GM23338 (cell line): ENCODE results near the gene SEMA5A. TPM values are rescaled to one million over a fixed set of nuclear protein-coding genes. Genes with fewer than 3 reads are reported as not detected.

Experiments
- ATAC-seq: fragments of 200-7000 bp; cut with Tn5 transposase; 3 replicates; pipeline ENCODE4 v1.9.1; 2020
- DNase-seq: peaks from one replicate; pipeline ENCODE4 v3.0.0-alpha.2; 2015; ENCODE audit warnings: low spot score
- H2AFZ ChIP-seq: fragments of 200-600 bp; sonication (generic); 2 replicates; pipeline ENCODE4 v1.8.0; 2016; ENCODE audit warnings: antibody characterized with exemption, mild to moderate bottlenecking, moderate library complexity
- H3F3A ChIP-seq: fragments of 200-600 bp; sonication (generic); replicated peaks from 2 replicates; pipeline ENCODE4 v1.8.0; 2017; ENCODE audit warnings: antibody characterized with exemption, mixed run types, low read depth
- H3K27ac ChIP-seq: fragments of 200-600 bp; sonication (generic); 2 replicates; pipeline ENCODE4 v1.6.1; 2016; ENCODE audit warnings: low read depth
- H3K27me3 ChIP-seq: fragments of 200-600 bp; sonication (generic); 2 replicates; pipeline ENCODE4 v1.8.0; 2016; ENCODE audit warnings: mild to moderate bottlenecking, mixed run types, moderate library complexity; ENCODE audit not compliant: insufficient read depth
- H3K36me3 ChIP-seq: fragments of 200-600 bp; sonication (generic); 2 replicates; pipeline ENCODE4 v1.8.0; 2016; ENCODE audit warnings: mild to moderate bottlenecking; ENCODE audit not compliant: insufficient read depth
- H3K4me1 ChIP-seq: fragments of 200-600 bp; sonication (generic); 2 replicates; pipeline ENCODE4 v1.8.0; 2016; ENCODE audit warnings: mild to moderate bottlenecking, moderate library complexity; ENCODE audit not compliant: insufficient read depth
- H3K4me2 ChIP-seq: fragments of 200-600 bp; sonication (generic); 2 replicates; pipeline ENCODE4 v1.7.1; 2017; ENCODE audit warnings: mixed run types
- H3K4me3 ChIP-seq: fragments of 200-600 bp; sonication (generic); 2 replicates; pipeline ENCODE4 v1.6.1; 2016; ENCODE audit warnings: mixed run types
- H3K79me2 ChIP-seq: fragments of 200-600 bp; sonication (generic); replicated peaks from 2 replicates; pipeline ENCODE4 v1.8.0; 2017; ENCODE audit warnings: mild to moderate bottlenecking; ENCODE audit not compliant: insufficient read depth
- H3K9me2 ChIP-seq: fragments of 200-600 bp; sonication (generic); 2 replicates; pipeline ENCODE4 v1.8.0; 2017; ENCODE audit not compliant: insufficient read depth
- H4K20me1 ChIP-seq: fragments of 200-600 bp; sonication (generic); replicated peaks from 2 replicates; pipeline ENCODE4 v1.8.0; 2017; ENCODE audit warnings: mild to moderate bottlenecking; ENCODE audit not compliant: insufficient read depth
- H3K27ac Mint-ChIP-seq: 2 replicates; pipeline ENCODE4 v1.8.0; 2020; ENCODE audit warnings: inconsistent platforms, mild to moderate bottlenecking, moderate library complexity, mixed read lengths
- H3K27me3 Mint-ChIP-seq: 3 replicates; pipeline ENCODE4 v1.8.0; 2022; ENCODE audit warnings: low read depth, mild to moderate bottlenecking, moderate library complexity, mixed read lengths, inconsistent platforms; ENCODE audit not compliant: insufficient read depth, poor library complexity
- H3K36me3 Mint-ChIP-seq: 3 replicates; pipeline ENCODE4 v1.8.0; 2021; ENCODE audit warnings: low read depth, mild to moderate bottlenecking, inconsistent platforms, moderate library complexity, mixed read lengths
- H3K4me1 Mint-ChIP-seq: 3 replicates; pipeline ENCODE4 v1.8.0; 2020; ENCODE audit warnings: mild to moderate bottlenecking, inconsistent platforms, mixed read lengths
- H3K4me3 Mint-ChIP-seq: 3 replicates; pipeline ENCODE4 v1.8.0; 2021; ENCODE audit warnings: moderate library complexity, mild to moderate bottlenecking, inconsistent platforms, mixed read lengths
- H3K9me3 Mint-ChIP-seq: 3 replicates; pipeline ENCODE4 v1.8.0; 2020; ENCODE audit warnings: moderate library complexity, mild to moderate bottlenecking, inconsistent platforms, mixed read lengths
- EZH2 ChIP-seq: fragments of 200-600 bp; sonication (generic); IDR thresholded peaks from one replicate; pipeline ENCODE4 v1.8.0; 2017; ENCODE audit warnings: antibody characterized with exemption, mild to moderate bottlenecking, low read depth; ENCODE audit not compliant: unreplicated experiment
- NANOG ChIP-seq: IDR thresholded peaks from 2 replicates; pipeline ENCODE4 v1.6.1; 2016; ENCODE audit warnings: antibody characterized with exemption, borderline replicate concordance
- POLR2AphosphoS5 ChIP-seq: IDR thresholded peaks from 2 replicates; pipeline ENCODE4 v1.6.1; 2016; ENCODE audit warnings: antibody characterized with exemption, low read depth
- STAT1 ChIP-seq: IDR thresholded peaks from one replicate; pipeline ENCODE4 v1.6.1; 2016; ENCODE audit warnings: antibody characterized with exemption; ENCODE audit not compliant: unreplicated experiment
- ZNF114 ChIP-seq: fragments of 250-450 bp; sonication (Bioruptor Pico); IDR thresholded peaks from 2 replicates; pipeline ENCODE4 v1.5.0; 2020; ENCODE audit warnings: mild to moderate bottlenecking, moderate library complexity
- ZNF331 ChIP-seq: fragments of 250-450 bp; sonication (Bioruptor Pico); IDR thresholded peaks from 2 replicates; pipeline ENCODE4 v1.5.0; 2020; ENCODE audit warnings: low read depth, mild to moderate bottlenecking, moderate library complexity
- polyA plus RNA-seq: library from polyadenylated mRNA; unstranded; fragments of >200 nt; fragmentation: Nextera tagmentation; extraction: Ambion mirVana; gene quantifications from 2 replicates; pipeline ENCODE4 v1.2.1, GENCODE V29; 2016
- total RNA-seq: library from RNA; depleted of rRNA; stranded (reverse); fragments of >200 nt; shearing (Covaris generic); gene quantifications from 2 replicates; pipeline ENCODE4 v1.2.3, GENCODE V29; 2014
- TF ChIP-seq, protein P1 (sequence below), 2 experiments: fragments of 200-600 bp in 1 of 2; sonication (generic) in 1 of 2; conservative IDR thresholded peaks; 2 replicates each; pipeline versions ENCODE4 v1.5.1 to v1.6.1; 2016 to 2017; ENCODE audit warnings: antibody characterized with exemption in 2 of 2, low read depth in 2 of 2, mild to moderate bottlenecking in 2 of 2, moderate library complexity in 1 of 2
- TF ChIP-seq, protein P2 (sequence below): fragments of 250-450 bp; sonication (Bioruptor Pico); IDR thresholded peaks from 2 replicates; pipeline ENCODE4 v1.5.0; 2020; ENCODE audit warnings: mild to moderate bottlenecking, moderate library complexity

The SEMA5A gene
- total and polyA plus RNA-seq, 2 experiments from 2014 or later, result 2.1 to 8.1 TPM

DNA sequence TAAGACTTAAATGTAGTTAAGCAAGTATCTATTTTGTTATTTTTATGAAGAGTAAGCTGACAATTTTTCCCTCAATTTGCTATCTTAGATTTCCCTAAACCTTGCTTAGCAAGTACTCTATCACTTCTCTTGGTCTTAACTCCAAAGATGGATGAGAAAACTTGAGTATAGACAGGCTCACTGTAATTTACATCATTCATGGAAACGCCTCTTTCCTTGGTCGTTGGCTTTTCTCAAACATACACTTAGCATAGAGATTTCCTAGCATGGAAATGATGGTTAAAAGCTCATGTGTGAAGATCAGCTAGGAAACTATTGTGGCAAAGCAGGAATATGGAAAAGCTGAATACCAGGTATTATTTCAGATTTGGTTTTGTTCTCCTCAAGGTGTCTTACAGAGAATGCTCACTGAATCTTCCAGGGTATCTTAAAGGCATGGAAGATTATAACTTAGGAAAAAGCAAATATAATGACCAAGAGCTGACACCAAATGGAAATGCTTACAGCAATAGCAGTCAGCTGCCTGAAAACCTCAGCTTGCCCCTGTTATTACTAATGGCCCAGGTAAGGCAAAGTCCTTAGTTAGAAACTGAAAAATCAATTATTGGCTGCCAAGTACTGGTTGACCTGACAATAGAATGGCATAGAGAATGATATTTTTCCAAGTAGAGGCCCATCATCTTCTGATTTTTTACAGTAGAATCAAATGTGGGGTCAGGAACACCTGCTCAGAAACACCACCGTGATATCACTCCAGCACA is 84.8 kb downstream of the SEMA5A start:
- Histone ChIP-seq H2AFZ (no peak overlapping the region), H3K36me3 (no peaks in the 10 kb centered on the region), H3K4me2 (no peak overlapping the region), H3K79me2 (no peaks in the 10 kb centered on the region), H3K9me2 (0 out of 2 replicates have a peak, but pooled peaks cover 11% of the 10 kb centered on the region), H3K27me3 (no peaks in the 10 kb centered on the region), H3K4me1 (peaks cover 16% of the 10 kb centered on the region), H3F3A (0 out of 2 replicates have a peak, but pooled peaks cover 2% of the 10 kb centered on the region), H4K20me1 (no peaks in the 10 kb centered on the region), H3K4me3 (no peak overlapping the region), H3K27ac (no peak overlapping the region)
- no peak for ATAC-seq
- no peak for DNase-seq
- peaks cover 16% of the 10 kb centered on the region for H3K4me1 Mint-ChIP-seq
- TF ChIP-seq STAT1 (no peak), EZH2 (no peak), ZNF331 (no peak), POLR2AphosphoS5 (no peak), ZNF114 (CRISPR knock-in tag) (no peak)
- TF ChIP-seq, protein P1, sequence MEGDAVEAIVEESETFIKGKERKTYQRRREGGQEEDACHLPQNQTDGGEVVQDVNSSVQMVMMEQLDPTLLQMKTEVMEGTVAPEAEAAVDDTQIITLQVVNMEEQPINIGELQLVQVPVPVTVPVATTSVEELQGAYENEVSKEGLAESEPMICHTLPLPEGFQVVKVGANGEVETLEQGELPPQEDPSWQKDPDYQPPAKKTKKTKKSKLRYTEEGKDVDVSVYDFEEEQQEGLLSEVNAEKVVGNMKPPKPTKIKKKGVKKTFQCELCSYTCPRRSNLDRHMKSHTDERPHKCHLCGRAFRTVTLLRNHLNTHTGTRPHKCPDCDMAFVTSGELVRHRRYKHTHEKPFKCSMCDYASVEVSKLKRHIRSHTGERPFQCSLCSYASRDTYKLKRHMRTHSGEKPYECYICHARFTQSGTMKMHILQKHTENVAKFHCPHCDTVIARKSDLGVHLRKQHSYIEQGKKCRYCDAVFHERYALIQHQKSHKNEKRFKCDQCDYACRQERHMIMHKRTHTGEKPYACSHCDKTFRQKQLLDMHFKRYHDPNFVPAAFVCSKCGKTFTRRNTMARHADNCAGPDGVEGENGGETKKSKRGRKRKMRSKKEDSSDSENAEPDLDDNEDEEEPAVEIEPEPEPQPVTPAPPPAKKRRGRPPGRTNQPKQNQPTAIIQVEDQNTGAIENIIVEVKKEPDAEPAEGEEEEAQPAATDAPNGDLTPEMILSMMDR (conservative IDR thresholded peaks at IDR 0.05; ENCODE audit: low read depth in 2 of 2), result no peak
- peaks cover 3% of the 10 kb centered on the region; the same call in 1 of the 3 replicates for H3K9me3 Mint-ChIP-seq
- no peaks in the 10 kb centered on the region for H3K27me3 Mint-ChIP-seq
- H3K4me3 Mint-ChIP-seq, result no peak overlapping the region
- H3K27ac Mint-ChIP-seq, result no peak overlapping the region
- peaks cover 5% of the 10 kb centered on the region; the same call in 1 of the 3 replicates for H3K36me3 Mint-ChIP-seq

DNA sequence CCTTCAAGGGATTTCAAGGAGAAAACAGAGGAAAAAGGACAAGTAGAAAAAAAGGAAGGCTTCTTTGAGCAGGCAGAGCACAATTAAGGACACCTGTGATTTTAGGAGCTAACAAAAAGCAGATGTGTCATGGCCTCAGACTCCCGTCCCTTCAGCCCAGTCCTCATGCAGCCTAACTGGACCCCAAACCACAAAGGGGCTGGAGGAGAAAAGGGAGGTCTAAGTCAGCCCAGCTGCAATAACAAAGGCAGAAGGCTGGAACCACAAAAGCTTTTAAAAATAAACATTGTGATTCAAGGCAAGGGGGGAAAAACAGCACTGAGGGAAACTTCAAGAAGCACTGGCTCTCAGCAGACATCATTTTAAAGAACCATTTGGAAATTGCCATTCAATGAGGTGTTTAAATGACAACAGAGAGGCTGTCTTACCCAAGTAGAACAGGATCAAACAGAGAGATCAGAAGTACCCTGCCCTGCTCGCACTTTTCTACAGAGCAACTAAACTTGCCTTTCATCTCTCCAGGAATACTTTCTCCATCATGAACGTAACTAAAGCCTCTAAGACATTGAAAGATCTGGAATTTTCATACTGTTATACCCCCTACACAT is 89.3 kb downstream of the SEMA5A start:
- peaks cover 26% of the 10 kb centered on the region for H3K4me1 Mint-ChIP-seq
- no peaks in the 10 kb centered on the region for H3K27me3 ChIP-seq
- H3K27ac Mint-ChIP-seq, result peak overlapping the region; percentile 85
- peaks cover 25% of the 10 kb centered on the region for H3K4me1 ChIP-seq
- no peaks in the 10 kb centered on the region for H3K36me3 ChIP-seq
- H2AFZ ChIP-seq, result 0 out of 2 replicates have a peak overlapping the region, but pooled peaks have one; percentile 19
- H3K36me3 Mint-ChIP-seq, result peaks cover 5% of the 10 kb centered on the region; the same call in 1 of the 3 replicates
- H3F3A ChIP-seq, result 0 out of 2 replicates have a peak, but pooled peaks cover 3% of the 10 kb centered on the region
- 0 out of 2 replicates have a peak, but pooled peaks cover 5% of the 10 kb centered on the region for H3K9me2 ChIP-seq
- peaks cover 4% of the 10 kb centered on the region for H3K27me3 Mint-ChIP-seq
- no peak overlapping the region for H3K4me3 ChIP-seq
- peak; percentile 19 for DNase-seq
- H4K20me1 ChIP-seq, result no peaks in the 10 kb centered on the region
- peak overlapping the region; percentile 56 for H3K4me2 ChIP-seq
- H3K9me3 Mint-ChIP-seq, result peaks cover 3% of the 10 kb centered on the region; the same call in 1 of the 3 replicates
- peak overlapping the region; percentile 39; the same call in 1 of the 3 replicates for H3K4me3 Mint-ChIP-seq
- H3K79me2 ChIP-seq, result no peaks in the 10 kb centered on the region
- peak; percentile 72 for ATAC-seq
- TF ChIP-seq, protein P2, sequence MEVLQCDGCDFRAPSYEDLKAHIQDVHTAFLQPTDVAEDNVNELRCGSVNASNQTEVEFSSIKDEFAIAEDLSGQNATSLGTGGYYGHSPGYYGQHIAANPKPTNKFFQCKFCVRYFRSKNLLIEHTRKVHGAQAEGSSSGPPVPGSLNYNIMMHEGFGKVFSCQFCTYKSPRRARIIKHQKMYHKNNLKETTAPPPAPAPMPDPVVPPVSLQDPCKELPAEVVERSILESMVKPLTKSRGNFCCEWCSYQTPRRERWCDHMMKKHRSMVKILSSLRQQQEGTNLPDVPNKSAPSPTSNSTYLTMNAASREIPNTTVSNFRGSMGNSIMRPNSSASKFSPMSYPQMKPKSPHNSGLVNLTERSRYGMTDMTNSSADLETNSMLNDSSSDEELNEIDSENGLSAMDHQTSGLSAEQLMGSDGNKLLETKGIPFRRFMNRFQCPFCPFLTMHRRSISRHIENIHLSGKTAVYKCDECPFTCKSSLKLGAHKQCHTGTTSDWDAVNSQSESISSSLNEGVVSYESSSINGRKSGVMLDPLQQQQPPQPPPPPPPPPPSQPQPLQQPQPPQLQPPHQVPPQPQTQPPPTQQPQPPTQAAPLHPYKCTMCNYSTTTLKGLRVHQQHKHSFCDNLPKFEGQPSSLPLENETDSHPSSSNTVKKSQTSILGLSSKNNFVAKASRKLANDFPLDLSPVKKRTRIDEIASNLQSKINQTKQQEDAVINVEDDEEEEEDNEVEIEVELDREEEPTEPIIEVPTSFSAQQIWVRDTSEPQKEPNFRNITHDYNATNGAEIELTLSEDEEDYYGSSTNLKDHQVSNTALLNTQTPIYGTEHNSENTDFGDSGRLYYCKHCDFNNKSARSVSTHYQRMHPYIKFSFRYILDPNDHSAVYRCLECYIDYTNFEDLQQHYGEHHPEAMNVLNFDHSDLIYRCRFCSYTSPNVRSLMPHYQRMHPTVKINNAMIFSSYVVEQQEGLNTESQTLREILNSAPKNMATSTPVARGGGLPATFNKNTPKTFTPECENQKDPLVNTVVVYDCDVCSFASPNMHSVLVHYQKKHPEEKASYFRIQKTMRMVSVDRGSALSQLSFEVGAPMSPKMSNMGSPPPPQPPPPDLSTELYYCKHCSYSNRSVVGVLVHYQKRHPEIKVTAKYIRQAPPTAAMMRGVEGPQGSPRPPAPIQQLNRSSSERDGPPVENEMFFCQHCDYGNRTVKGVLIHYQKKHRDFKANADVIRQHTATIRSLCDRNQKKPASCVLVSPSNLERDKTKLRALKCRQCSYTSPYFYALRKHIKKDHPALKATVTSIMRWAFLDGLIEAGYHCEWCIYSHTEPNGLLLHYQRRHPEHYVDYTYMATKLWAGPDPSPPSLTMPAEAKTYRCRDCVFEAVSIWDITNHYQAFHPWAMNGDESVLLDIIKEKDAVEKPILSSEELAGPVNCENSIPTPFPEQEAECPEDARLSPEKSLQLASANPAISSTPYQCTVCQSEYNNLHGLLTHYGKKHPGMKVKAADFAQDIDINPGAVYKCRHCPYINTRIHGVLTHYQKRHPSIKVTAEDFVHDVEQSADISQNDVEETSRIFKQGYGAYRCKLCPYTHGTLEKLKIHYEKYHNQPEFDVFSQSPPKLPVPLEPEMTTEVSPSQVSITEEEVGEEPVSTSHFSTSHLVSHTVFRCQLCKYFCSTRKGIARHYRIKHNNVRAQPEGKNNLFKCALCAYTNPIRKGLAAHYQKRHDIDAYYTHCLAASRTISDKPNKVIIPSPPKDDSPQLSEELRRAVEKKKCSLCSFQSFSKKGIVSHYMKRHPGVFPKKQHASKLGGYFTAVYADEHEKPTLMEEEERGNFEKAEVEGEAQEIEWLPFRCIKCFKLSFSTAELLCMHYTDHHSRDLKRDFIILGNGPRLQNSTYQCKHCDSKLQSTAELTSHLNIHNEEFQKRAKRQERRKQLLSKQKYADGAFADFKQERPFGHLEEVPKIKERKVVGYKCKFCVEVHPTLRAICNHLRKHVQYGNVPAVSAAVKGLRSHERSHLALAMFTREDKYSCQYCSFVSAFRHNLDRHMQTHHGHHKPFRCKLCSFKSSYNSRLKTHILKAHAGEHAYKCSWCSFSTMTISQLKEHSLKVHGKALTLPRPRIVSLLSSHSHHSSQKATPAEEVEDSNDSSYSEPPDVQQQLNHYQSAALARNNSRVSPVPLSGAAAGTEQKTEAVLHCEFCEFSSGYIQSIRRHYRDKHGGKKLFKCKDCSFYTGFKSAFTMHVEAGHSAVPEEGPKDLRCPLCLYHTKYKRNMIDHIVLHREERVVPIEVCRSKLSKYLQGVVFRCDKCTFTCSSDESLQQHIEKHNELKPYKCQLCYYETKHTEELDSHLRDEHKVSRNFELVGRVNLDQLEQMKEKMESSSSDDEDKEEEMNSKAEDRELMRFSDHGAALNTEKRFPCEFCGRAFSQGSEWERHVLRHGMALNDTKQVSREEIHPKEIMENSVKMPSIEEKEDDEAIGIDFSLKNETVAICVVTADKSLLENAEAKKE (CRISPR knock-in tag), result 0 out of 2 replicates have a peak, but pooled peaks have one; percentile 33
- TF ChIP-seq EZH2, result no peak
- TF ChIP-seq NANOG, result no peak
- H3K27ac ChIP-seq, result peak overlapping the region; percentile 85
